GM23248 (cell line): ENCODE measurements around the gene RPL31. TPM values are rescaled to one million over a fixed set of nuclear protein-coding genes. Genes with fewer than 3 reads are reported as not detected.

ENCODE experiments used
- DNase-seq: peaks from one replicate; pipeline ENCODE4 v3.0.0-alpha.2; 2015
- H2AFZ ChIP-seq: fragments of 200-600 bp; sonication (generic); 2 replicates; pipeline ENCODE4 v1.6.1; 2016; ENCODE audit warnings: antibody characterized with exemption
- H3F3A ChIP-seq: fragments of 200-600 bp; sonication (generic); 2 replicates; pipeline ENCODE4 v1.6.1; 2016; ENCODE audit warnings: mild to moderate bottlenecking, antibody characterized with exemption, mixed run types; ENCODE audit not compliant: insufficient read depth
- H3K27ac ChIP-seq: fragments of 200-600 bp; sonication (generic); 2 replicates; pipeline ENCODE4 v1.5.1; 2016; ENCODE audit warnings: mild to moderate bottlenecking
- H3K27me3 ChIP-seq: fragments of 200-600 bp; sonication (generic); replicated peaks from 2 replicates; pipeline ENCODE4 v1.6.1; 2016; ENCODE audit warnings: mild to moderate bottlenecking; ENCODE audit not compliant: insufficient read depth
- H3K36me3 ChIP-seq: fragments of 200-600 bp; sonication (generic); 2 replicates; pipeline ENCODE4 v1.6.1; 2016; ENCODE audit warnings: low read depth, mild to moderate bottlenecking
- H3K4me1 ChIP-seq: fragments of 200-600 bp; sonication (generic); 2 replicates; pipeline ENCODE4 v1.6.1; 2016; ENCODE audit warnings: mild to moderate bottlenecking; ENCODE audit not compliant: insufficient read depth
- H3K4me2 ChIP-seq: fragments of 200-600 bp; sonication (generic); one replicate; pipeline ENCODE4 v1.6.1; 2016; ENCODE audit warnings: mild to moderate bottlenecking; ENCODE audit not compliant: unreplicated experiment
- H3K4me3 ChIP-seq: fragments of 200-600 bp; sonication (generic); 2 replicates; pipeline ENCODE4 v1.5.1; 2016; ENCODE audit warnings: mild to moderate bottlenecking
- H3K79me2 ChIP-seq: fragments of 200-600 bp; sonication (generic); 2 replicates; pipeline ENCODE4 v1.6.1; 2016; ENCODE audit warnings: mild to moderate bottlenecking; ENCODE audit not compliant: insufficient read depth
- H3K9ac ChIP-seq: fragments of 200-600 bp; sonication (generic); 2 replicates; pipeline ENCODE4 v1.6.1; 2016; ENCODE audit warnings: mild to moderate bottlenecking
- H3K9me2 ChIP-seq: fragments of 200-600 bp; sonication (generic); 2 replicates; pipeline ENCODE4 v1.6.1; 2016; ENCODE audit warnings: mixed run types, mild to moderate bottlenecking, moderate library complexity; ENCODE audit not compliant: insufficient read depth
- H3K9me3 ChIP-seq: fragments of 200-600 bp; sonication (generic); one replicate; pipeline ENCODE4 v1.6.1; 2017; ENCODE audit warnings: low read depth
- H4K20me1 ChIP-seq: fragments of 200-600 bp; sonication (generic); 2 replicates; pipeline ENCODE4 v1.6.0; 2016; ENCODE audit not compliant: insufficient read depth
- EZH2 ChIP-seq: fragments of 200-600 bp; sonication (generic); IDR thresholded peaks from 2 replicates; pipeline ENCODE4 v1.6.1; 2018; ENCODE audit warnings: antibody characterized with exemption, mild to moderate bottlenecking; ENCODE audit not compliant: insufficient read depth, poor library complexity, severe bottlenecking
- EZH2phosphoT487 ChIP-seq: fragments of 200-600 bp; sonication (generic); IDR thresholded peaks from 2 replicates; pipeline ENCODE4 v1.6.1; 2018; ENCODE audit warnings: antibody characterized with exemption, moderate library complexity, mild to moderate bottlenecking, low read depth; ENCODE audit not compliant: insufficient read depth
- WGBS, 2 experiments: methylation state at CpG; one replicate each; pipeline ENCODE4 v1.1.6; 2015 to 2017; ENCODE audit warnings: low lambda C conversion rate in 2 of 2, low coverage in 1 of 2; ENCODE audit errors: missing lambda C conversion rate in 2 of 2; 5-methylcytosine and 5-hydroxymethylcytosine counted together
- in situ Hi-C: fragments of 300-500 bp; cut with MboI; formaldehyde crosslinking; loops from 2 replicates; pipeline ENCODE4 v1.15.0; 2020
- polyA plus RNA-seq: library from polyadenylated mRNA; unstranded; fragments of >200 nt; fragmentation: Nextera tagmentation; extraction: Ambion mirVana; gene quantifications from 2 replicates; pipeline ENCODE4 v1.2.1, GENCODE V29; 2016
- total RNA-seq: library from RNA; depleted of rRNA; stranded (reverse); fragments of >200 nt; shearing (Covaris generic); gene quantifications from 2 replicates; pipeline ENCODE4 v1.2.3, GENCODE V29; 2014

The RPL31 gene
- total and polyA plus RNA-seq, 2 experiments from 2014 or later, result 659 to 1,157 TPM

- no peak for DNase-seq
- H3K27ac ChIP-seq, result no peak overlapping the region
- no peaks in the 10 kb centered on the region for H4K20me1 ChIP-seq
- no peaks in the 10 kb centered on the region for H3K9me2 ChIP-seq
- H3K9me3 ChIP-seq, result no peaks in the 10 kb centered on the region
- no peaks in the 10 kb centered on the region; the same call in 1 of the 2 replicates for H3K36me3 ChIP-seq
- TF ChIP-seq EZH2 (no peak), EZH2phosphoT487 (no peak)
- no peak overlapping the region for H3K4me2 ChIP-seq
- no peaks in the 10 kb centered on the region for H3K27me3 ChIP-seq
- no peak overlapping the region for H2AFZ ChIP-seq
- in situ Hi-C loops, result no loop called here
- WGBS, 2 experiments, result 88 to 93% methylated on average over 4 of the region's 4 CpGs
- H3K4me1 ChIP-seq, result peaks cover 25% of the 10 kb centered on the region
- no peak overlapping the region for H3K9ac ChIP-seq
- H3F3A ChIP-seq, result peaks cover 26% of the 10 kb centered on the region
- no peaks in the 10 kb centered on the region for H3K79me2 ChIP-seq
- no peak overlapping the region for H3K4me3 ChIP-seq
These were observed 46.9 kb upstream of the RPL31 start for GRCh38 chr2:100955226-100955625.

- Histone ChIP-seq H2AFZ (no peak overlapping the region), H3K4me1 (peaks cover 26% of the 10 kb centered on the region), H3K27me3 (no peaks in the 10 kb centered on the region), H3K4me3 (no peak overlapping the region), H3K79me2 (no peaks in the 10 kb centered on the region), H3K36me3 (no peaks in the 10 kb centered on the region; the same call in 1 of the 2 replicates), H3K9me2 (no peaks in the 10 kb centered on the region), H3F3A (peaks cover 28% of the 10 kb centered on the region), H3K9ac (no peak overlapping the region), H4K20me1 (no peaks in the 10 kb centered on the region), H3K27ac (no peak overlapping the region), H3K4me2 (no peak overlapping the region), H3K9me3 (no peaks in the 10 kb centered on the region)
- no peak for TF ChIP-seq EZH2phosphoT487
- TF ChIP-seq EZH2, result no peak
- no peak for DNase-seq
- WGBS, 2 experiments, result 93 to 98% methylated on average over 5 of the region's 5 CpGs
- in situ Hi-C loops, result no loop called here
These were observed 46.0 kb upstream of the RPL31 start for GRCh38 chr2:100956081-100956480.

DNA sequence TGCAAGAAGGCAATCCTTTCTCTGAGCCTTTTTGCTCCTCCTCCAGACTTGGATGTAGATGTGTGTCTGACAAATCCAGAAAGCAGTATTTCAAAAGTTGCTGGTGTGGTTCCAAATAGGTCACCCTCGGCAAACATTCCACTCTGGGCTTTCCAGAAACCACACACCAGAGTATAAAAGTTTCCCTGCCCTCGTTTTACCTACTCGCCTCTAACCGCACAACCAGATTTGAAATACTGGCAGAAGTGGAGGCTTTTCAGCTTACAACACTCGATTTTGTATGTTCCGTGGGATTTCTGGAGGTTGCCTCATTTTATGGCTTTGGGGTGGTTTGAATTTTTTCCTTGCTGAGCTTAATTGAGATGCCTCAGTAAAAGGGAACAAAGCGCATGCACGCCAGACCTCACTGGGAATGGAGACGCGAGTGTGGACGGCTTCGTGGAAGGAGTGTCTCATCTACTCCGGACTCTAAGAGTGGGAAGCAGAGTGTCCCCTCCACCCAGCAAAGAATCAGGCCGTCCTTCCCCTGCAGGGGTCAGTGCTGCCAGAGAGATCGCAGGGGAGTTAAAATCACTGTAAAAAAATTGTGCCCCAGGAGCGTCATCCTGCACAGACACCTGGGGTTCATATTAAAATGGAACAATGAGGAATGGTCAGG is 44.0 kb upstream of the RPL31 start:
- DNase-seq, result peak; percentile 95
- Histone ChIP-seq H3F3A (peaks cover 43% of the 10 kb centered on the region), H2AFZ (no peak overlapping the region), H3K9ac (peak overlapping the region; percentile 64), H3K4me2 (peak overlapping the region; percentile 63), H3K79me2 (no peaks in the 10 kb centered on the region), H3K4me3 (peak overlapping the region; percentile 21), H3K4me1 (peaks cover 33% of the 10 kb centered on the region), H4K20me1 (no peaks in the 10 kb centered on the region), H3K27me3 (no peaks in the 10 kb centered on the region), H3K9me3 (no peaks in the 10 kb centered on the region), H3K36me3 (no peaks in the 10 kb centered on the region), H3K9me2 (no peaks in the 10 kb centered on the region), H3K27ac (peak overlapping the region; percentile 76)
- TF ChIP-seq EZH2phosphoT487 (peak; percentile 75; the same call in 1 of the 2 replicates), EZH2 (no peak)
- in situ Hi-C loops, result no loop called here
- 11 to 13% methylated on average over 16 of the region's 16 CpGs for WGBS, 2 experiments

GRCh38 chr2:100959225-100959880 is 42.7 kb upstream of the RPL31 start:
- H3K4me3 ChIP-seq, result 0 out of 2 replicates have a peak overlapping the region, but pooled peaks have one; percentile 18
- no peaks in the 10 kb centered on the region for H3K27me3 ChIP-seq
- no peak overlapping the region for H3K9ac ChIP-seq
- no peaks in the 10 kb centered on the region for H3K9me3 ChIP-seq
- DNase-seq, result peak; percentile 75
- H4K20me1 ChIP-seq, result no peaks in the 10 kb centered on the region
- H3K9me2 ChIP-seq, result no peaks in the 10 kb centered on the region
- H3K27ac ChIP-seq, result peak overlapping the region; percentile 34
- no peaks in the 10 kb centered on the region for H3K79me2 ChIP-seq
- H3K4me2 ChIP-seq, result peak overlapping the region; percentile 63
- no peaks in the 10 kb centered on the region for H3K36me3 ChIP-seq
- 2 to 6% methylated on average over 6 of the region's 6 CpGs for WGBS, 2 experiments
- peaks cover 33% of the 10 kb centered on the region for H3K4me1 ChIP-seq
- in situ Hi-C loops, result no loop called here
- TF ChIP-seq EZH2, result no peak
- no peak for TF ChIP-seq EZH2phosphoT487
- no peak overlapping the region for H2AFZ ChIP-seq
- peaks cover 43% of the 10 kb centered on the region for H3F3A ChIP-seq
